Caco-2 (cell line): Measurements from ENCODE around the gene LACTBL1. TPM values are rescaled to one million over a fixed set of nuclear protein-coding genes. Genes with fewer than 3 reads are reported as not detected.

Experiments
- BruUV-seq: library from RNA; stranded (reverse); fragments of 400-500 nt; replicated peaks from 2 replicates; lab custom pipeline; 2021; lab: Mats Ljungman, UMichigan
- CTCF ChIA-PET: fragments of 300-600 bp; sonication (Branson Sonifier 250); formaldehyde crosslinking; loops from one replicate; lab custom pipeline; 2022; ENCODE audit warnings: antibody characterized with exemption; lab: Charles Lee
- POLR2A ChIA-PET: fragments of 300-600 bp; sonication (Branson Sonifier 250); formaldehyde crosslinking; loops from one replicate; lab custom pipeline; 2022; ENCODE audit warnings: antibody characterized with exemption; lab: Charles Lee
- DNase-seq, 2 experiments: peaks; one replicate each; pipeline versions ENCODE4 v3.0.0 to v3.0.0-alpha.2; 2020 to 2022
- H3K27me3 ChIP-seq: replicated peaks from 2 replicates; pipeline ENCODE4 v1.6.0; 2011; ENCODE audit warnings: low read length; ENCODE audit not compliant: control insufficient read depth, insufficient read depth
- H3K36me3 ChIP-seq: 2 replicates; pipeline ENCODE4 v1.5.1; 2011; ENCODE audit warnings: low read length; ENCODE audit not compliant: control insufficient read depth, insufficient read depth
- H3K4me1 ChIP-seq: fragments of 250-450 bp; sonication (Bioruptor Pico); 2 replicates; pipeline ENCODE4 v1.5.1; 2020; ENCODE audit warnings: mild to moderate bottlenecking
- H3K4me3 ChIP-seq: 2 replicates; pipeline ENCODE4 v1.5.1; 2011; ENCODE audit warnings: low read depth, mild to moderate bottlenecking, control low read depth, low read length
- H3K9me3 ChIP-seq: fragments of 250-450 bp; sonication (Bioruptor Pico); 2 replicates; pipeline ENCODE4 v1.5.1; 2020; ENCODE audit warnings: mild to moderate bottlenecking, moderate library complexity
- H3K27ac Mint-ChIP-seq: one replicate; pipeline ENCODE4 v1.8.0; 2022; ENCODE audit warnings: mixed read lengths; ENCODE audit not compliant: unreplicated experiment
- H3K27me3 Mint-ChIP-seq: one replicate; pipeline ENCODE4 v1.8.0; 2022; ENCODE audit warnings: mixed read lengths; ENCODE audit not compliant: insufficient read depth, unreplicated experiment
- H3K36me3 Mint-ChIP-seq: one replicate; pipeline ENCODE4 v1.8.0; 2022; ENCODE audit warnings: mild to moderate bottlenecking, mixed read lengths; ENCODE audit not compliant: insufficient read depth, unreplicated experiment
- H3K4me1 Mint-ChIP-seq: one replicate; pipeline ENCODE4 v1.8.0; 2022; ENCODE audit warnings: low read depth, mixed read lengths; ENCODE audit not compliant: unreplicated experiment
- H3K4me3 Mint-ChIP-seq: one replicate; pipeline ENCODE4 v1.8.0; 2022; ENCODE audit warnings: mild to moderate bottlenecking, moderate library complexity, mixed read lengths; ENCODE audit not compliant: unreplicated experiment
- H3K9me3 Mint-ChIP-seq: one replicate; pipeline ENCODE4 v1.8.0; 2022; ENCODE audit warnings: mixed read lengths; ENCODE audit not compliant: unreplicated experiment
- intact Hi-C: fragments of 100-400 bp; cut with micrococcal nuclease; formaldehyde crosslinking; loops from one replicate; pipeline ENCODE4 v1.10.0; 2022; ENCODE audit not compliant: unreplicated experiment
- total RNA-seq: library from RNA; stranded (reverse); gene quantifications from 2 replicates; pipeline ENCODE4 v1.2.3, GENCODE V29; 2022
- TF ChIP-seq, protein P1 (sequence below), 2 experiments: fragments of 200-600 bp in 1 of 2; IDR thresholded peaks; 1 replicate in 1 of 2; 2 replicates in 1 of 2; pipeline versions ENCODE4 v1.5.1 to v1.8.0; 2011 to 2022; ENCODE audit warnings: antibody characterized with exemption in 1 of 2, control low read depth in 1 of 2, inconsistent platforms in 1 of 2, low read depth in 1 of 2, low read length in 1 of 2, mild to moderate bottlenecking in 1 of 2, moderate library complexity in 1 of 2; ENCODE audit not compliant: insufficient read depth in 1 of 2, severe bottlenecking in 1 of 2, unreplicated experiment in 1 of 2

Gene LACTBL1
- total RNA-seq, 1 experiment from 2014 or later = not detected

DNA sequence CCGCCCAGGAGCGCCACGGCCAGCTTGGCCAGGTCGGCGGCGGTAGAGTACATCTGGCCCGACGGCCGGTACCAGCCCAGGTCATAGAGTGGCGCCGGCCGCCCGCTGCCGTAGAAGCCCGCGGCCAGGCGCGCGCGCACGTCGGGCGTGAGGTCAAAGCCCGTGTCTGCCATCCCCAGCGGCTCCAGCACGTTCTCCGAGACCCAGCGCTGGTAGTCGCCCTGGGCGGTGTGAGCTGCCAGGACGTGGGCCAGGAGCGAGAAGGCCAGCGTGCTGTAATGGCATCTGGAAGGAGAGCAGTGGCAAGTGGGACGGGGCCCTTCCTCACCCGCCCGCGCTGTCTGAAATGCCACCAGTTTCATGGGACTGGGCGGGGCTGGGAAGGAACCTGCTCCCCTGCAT, 18.9 kb downstream of the LACTBL1 start:
- no peak overlapping the region for H3K27ac Mint-ChIP-seq
- Histone ChIP-seq H3K27me3 (no peaks in the 10 kb centered on the region), H3K4me1 (no peaks in the 10 kb centered on the region), H3K9me3 (no peaks in the 10 kb centered on the region), H3K4me3 (no peak overlapping the region), H3K36me3 (no peaks in the 10 kb centered on the region)
- no peak overlapping the region for H3K4me3 Mint-ChIP-seq
- no peak for DNase-seq
- ChIA-PET CTCF (no interaction called here), POLR2A (no interaction called here)
- no peaks in the 10 kb centered on the region for H3K4me1 Mint-ChIP-seq
- intact Hi-C loops = no loop called here
- TF ChIP-seq, protein P1, sequence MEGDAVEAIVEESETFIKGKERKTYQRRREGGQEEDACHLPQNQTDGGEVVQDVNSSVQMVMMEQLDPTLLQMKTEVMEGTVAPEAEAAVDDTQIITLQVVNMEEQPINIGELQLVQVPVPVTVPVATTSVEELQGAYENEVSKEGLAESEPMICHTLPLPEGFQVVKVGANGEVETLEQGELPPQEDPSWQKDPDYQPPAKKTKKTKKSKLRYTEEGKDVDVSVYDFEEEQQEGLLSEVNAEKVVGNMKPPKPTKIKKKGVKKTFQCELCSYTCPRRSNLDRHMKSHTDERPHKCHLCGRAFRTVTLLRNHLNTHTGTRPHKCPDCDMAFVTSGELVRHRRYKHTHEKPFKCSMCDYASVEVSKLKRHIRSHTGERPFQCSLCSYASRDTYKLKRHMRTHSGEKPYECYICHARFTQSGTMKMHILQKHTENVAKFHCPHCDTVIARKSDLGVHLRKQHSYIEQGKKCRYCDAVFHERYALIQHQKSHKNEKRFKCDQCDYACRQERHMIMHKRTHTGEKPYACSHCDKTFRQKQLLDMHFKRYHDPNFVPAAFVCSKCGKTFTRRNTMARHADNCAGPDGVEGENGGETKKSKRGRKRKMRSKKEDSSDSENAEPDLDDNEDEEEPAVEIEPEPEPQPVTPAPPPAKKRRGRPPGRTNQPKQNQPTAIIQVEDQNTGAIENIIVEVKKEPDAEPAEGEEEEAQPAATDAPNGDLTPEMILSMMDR (IDR thresholded peaks at IDR 0.05; ENCODE audit: insufficient read depth in 1 of 2, low read depth in 1 of 2, low read length in 1 of 2, severe bottlenecking in 1 of 2, unreplicated experiment in 1 of 2) = no peak
- H3K27me3 Mint-ChIP-seq = no peaks in the 10 kb centered on the region
- no TSS peak for BruUV-seq
- no peaks in the 10 kb centered on the region for H3K9me3 Mint-ChIP-seq
- no peaks in the 10 kb centered on the region for H3K36me3 Mint-ChIP-seq

DNA sequence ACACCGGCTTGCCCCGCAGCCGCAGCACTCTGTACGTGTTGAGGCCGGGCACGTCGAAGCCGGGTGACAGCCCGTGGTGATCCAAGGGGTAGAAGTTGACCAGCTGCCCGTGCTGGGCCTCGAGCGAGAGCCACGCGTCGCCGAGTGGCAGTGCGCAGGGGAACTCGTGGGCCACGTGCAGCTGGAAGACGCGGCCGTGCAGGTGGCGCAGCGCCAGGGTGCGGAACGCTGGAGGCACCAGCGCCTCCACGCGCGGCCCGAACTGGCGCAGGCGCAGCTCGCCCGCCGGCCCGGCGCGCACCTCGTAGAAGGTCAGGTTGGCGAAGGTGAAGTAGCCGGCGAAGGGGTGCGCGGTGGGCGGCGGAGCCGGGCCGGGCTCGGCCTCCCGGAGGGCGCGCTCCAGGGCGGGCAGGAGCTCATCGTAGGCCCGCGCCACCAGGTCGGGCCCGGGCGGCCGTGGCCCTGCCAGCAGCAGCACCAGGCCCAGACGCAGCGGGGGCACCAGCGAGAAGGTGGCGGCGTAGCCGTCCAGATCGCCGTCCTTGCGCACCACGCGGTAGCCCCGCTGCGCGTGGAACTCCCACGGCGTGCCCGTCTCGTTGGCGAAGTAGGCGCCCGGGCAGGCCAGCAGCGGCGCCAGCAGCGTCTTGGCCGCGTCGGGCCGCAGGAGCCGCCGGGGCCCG, 19.5 kb downstream of the LACTBL1 start:
- TF ChIP-seq, protein P1 (IDR thresholded peaks at IDR 0.05; ENCODE audit: insufficient read depth in 1 of 2, low read depth in 1 of 2, low read length in 1 of 2, severe bottlenecking in 1 of 2, unreplicated experiment in 1 of 2) = no peak
- H3K4me1 ChIP-seq = no peaks in the 10 kb centered on the region
- no TSS peak for BruUV-seq
- no peaks in the 10 kb centered on the region for H3K27me3 ChIP-seq
- Mint-ChIP-seq H3K4me1 (no peaks in the 10 kb centered on the region), H3K27me3 (no peaks in the 10 kb centered on the region), H3K9me3 (no peaks in the 10 kb centered on the region), H3K27ac (no peak overlapping the region), H3K4me3 (no peak overlapping the region), H3K36me3 (no peaks in the 10 kb centered on the region)
- CTCF ChIA-PET = no interaction called here
- POLR2A ChIA-PET = no interaction called here
- no peak for DNase-seq
- H3K4me3 ChIP-seq = no peak overlapping the region
- no peaks in the 10 kb centered on the region for H3K9me3 ChIP-seq
- intact Hi-C loops = no loop called here
- no peaks in the 10 kb centered on the region for H3K36me3 ChIP-seq

DNA sequence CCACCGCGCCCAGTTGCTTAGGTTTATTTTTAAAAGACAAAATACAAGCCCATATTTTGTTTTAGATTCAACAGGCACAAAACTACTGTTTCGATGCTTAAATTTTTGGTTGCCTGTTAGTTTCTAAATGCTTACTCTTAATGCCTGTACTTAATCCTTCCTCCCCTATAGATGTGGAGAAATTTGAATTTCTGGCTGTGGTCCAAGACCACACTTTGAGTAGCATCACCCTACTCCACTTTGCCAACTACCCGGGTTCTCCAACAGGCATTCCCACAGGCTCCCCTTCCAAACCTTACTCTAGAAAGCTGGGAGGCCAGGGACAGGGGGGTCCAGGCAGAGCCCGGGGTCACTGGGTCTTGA, 20.0 kb downstream of the LACTBL1 start:
- no peak overlapping the region for H3K27ac Mint-ChIP-seq
- H3K36me3 ChIP-seq = no peaks in the 10 kb centered on the region
- DNase-seq = no peak
- CTCF ChIA-PET = no interaction called here
- no peaks in the 10 kb centered on the region for H3K4me1 ChIP-seq
- no peak overlapping the region for H3K4me3 Mint-ChIP-seq
- POLR2A ChIA-PET = no interaction called here
- TF ChIP-seq, protein P1 (IDR thresholded peaks at IDR 0.05; ENCODE audit: insufficient read depth in 1 of 2, low read depth in 1 of 2, low read length in 1 of 2, severe bottlenecking in 1 of 2, unreplicated experiment in 1 of 2) = no peak
- no peak overlapping the region for H3K4me3 ChIP-seq
- H3K27me3 Mint-ChIP-seq = no peaks in the 10 kb centered on the region
- H3K9me3 Mint-ChIP-seq = no peaks in the 10 kb centered on the region
- H3K4me1 Mint-ChIP-seq = no peaks in the 10 kb centered on the region
- BruUV-seq = no TSS peak
- H3K27me3 ChIP-seq = no peaks in the 10 kb centered on the region
- intact Hi-C loops = no loop called here
- no peaks in the 10 kb centered on the region for H3K9me3 ChIP-seq
- no peaks in the 10 kb centered on the region for H3K36me3 Mint-ChIP-seq
